GOT3 (cell line): ENCODE results near the gene SLC25A23.
"Not testable (repeated sequence)": the region's sequence is repeated elsewhere in the genome, so short reads cannot be mapped to it uniquely, and the experiment has no call there.

Experiments used
- DNase-seq: peaks from one replicate; lab custom pipeline; 2025; ENCODE audit warnings: mixed read lengths; lab: John Stamatoyannopoulos, UW

SLC25A23 gene

DNA sequence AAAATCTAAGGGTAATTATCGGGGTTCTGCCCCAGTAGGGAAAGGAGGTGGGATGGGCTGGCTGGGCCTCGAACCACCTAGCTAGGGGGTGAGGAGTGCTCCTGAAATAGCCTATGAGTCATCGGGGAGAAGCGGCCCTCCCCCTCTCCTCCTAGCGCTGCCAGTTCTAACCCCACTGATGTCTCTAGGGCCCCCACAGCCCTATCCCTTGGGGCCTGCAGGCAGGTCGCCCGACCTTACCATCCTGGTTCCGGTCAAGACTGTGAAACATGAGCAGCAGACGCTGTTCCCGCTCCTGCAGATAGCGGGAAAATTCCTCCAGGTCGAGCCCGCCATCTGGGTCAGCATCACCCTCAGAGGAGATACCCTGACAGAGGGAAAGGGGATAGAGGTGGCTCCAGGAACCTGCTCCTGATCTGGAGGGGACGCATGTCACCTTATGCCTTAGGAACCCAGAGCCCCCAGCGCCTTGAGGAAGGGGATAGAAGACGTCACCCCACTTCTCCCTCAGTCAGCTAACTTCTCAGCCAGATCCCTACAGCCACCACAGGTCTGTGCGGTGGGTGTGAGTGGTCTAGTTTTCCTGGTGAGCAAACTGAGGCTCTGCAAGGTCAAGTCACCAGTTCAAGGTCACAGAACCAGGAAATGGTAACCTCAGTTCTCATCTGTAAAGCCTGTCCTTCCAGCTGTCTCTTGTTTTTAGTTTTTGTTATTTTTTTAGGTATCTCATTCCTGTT is 1.5 kb downstream of the SLC25A23 start:
- no peak for DNase-seq

DNA sequence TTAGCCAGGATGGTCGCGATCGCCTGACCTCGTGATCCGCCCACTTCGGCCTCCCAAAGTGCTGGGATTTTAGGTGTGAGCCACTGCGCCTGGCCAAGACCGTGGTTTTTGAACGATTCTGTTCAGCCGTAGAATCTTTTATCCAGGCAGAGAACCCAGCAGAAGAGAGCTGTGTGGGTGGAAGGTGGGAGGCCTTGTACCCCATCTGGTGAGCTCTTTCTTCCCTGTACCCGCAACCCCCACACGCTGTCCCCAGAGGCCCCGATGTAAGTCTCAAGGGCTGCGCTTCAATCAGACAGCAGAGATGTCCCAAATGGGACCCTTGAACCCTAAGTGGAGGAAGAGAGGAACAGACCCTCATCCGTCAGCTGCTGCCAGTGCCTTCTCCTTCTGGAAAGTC is 3.7 kb downstream of the SLC25A23 start:
- DNase-seq: no peak

DNA sequence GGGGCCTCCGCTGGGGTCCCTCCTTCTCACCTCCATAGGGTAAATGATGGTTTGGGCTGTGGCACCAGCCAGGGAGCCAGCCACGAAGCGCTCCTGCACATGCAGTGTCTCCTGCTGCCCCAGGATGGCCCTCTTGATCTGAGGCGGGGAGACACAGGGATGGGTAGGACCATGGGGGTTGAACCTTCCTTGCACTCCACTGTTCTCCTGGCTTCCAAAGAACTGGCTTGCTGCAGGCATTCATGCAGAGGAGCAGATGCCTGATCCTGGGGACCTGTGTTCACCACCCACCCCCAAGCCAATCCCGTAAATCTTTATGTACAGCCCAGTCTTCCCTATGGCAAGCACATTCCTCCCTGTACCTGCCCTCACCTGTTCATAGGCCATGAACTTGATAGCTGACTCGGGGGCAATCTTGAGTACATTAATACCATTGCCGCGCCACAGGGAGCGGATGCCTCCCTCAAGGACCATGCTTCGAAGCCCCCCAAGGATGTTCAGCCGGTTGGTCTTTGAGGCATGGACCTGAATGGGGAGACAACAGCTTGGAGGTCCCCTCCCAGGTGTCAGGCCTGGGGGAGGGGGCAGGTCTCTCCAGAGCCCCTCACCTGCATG is 5.5 kb downstream of the SLC25A23 start:
- DNase-seq: no peak

DNA sequence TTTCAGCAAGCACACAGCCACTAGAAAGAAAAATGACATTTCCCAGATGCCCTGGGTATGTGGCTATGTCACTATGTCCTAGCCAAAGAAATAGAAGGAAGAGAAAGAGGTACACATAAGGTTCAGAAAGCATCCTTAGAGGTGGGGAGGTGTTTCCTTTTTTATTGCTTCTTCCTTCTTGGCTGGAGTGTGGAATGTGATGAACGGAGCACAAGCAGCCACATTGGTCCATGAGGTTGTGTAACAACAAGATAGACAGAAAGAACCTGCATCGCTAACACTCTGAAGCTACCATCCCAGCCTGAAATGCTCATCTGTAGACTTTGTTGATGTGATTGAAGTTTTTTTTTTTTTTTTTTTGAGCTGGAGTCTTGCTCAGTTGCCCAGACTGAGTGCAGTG is 6.7 kb downstream of the SLC25A23 start:
- DNase-seq: no peak

DNA sequence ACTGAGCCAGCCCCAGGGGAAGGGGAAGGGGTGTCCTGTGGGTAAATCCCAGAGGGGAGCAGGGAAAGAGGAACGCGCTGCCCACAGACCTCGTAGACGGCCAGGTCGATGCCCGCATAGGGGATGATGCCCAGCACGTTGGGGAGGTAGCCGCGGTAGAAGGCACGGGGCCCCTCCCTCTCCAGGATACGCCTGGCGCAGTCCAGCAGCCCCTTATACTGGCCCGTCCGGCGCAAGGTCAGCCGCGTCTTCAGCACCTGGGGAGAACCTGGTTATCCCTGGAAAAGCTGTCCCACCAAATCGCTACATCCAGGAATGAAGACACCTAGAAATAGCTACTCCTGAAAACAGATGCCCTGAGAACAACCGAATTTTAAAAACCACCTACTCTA is 7.4 kb downstream of the SLC25A23 start:
- no peak for DNase-seq

- DNase-seq: no peak
These were observed 7.9 kb downstream of the SLC25A23 start for GRCh38 chr19:6451583-6452222.

DNA sequence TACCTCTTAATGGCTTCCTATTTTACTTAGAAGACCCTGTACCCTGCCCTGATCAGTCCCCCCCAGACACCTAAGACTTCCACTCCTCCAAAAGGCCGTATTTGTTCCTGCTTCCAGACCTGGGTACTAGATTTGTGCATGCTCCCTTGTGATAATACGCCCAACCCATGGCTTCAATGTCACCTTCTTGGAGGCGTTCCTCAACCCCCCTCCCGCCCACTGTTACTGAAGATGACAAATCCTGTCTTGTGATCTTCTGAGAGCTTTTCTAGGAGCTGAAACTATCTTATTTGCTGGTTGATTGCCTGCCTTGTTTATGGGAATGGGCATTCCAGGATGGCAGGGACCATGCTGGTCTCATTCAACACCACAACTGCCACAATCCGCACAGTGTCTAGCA is 9.4 kb downstream of the SLC25A23 start:
- DNase-seq: no peak

DNA sequence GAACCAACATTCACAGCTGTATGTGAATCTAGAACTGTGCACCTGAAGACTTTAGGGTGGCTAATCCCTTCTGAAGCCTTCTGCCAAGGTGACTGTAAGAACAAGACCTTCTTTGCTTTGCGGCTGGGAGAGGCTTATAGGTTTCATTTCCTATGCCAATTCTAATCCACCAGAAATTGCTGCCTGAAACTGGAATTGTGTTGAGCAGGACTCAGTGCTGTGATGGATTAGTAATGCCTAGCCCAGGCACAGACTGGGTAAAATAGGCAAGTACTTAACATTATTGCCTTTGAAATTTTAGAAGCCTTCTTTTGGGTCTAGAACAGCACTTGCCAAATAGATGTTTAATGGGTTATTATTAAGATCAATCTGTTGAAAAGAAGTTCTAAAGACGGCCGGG is 11.5 kb downstream of the SLC25A23 start:
- DNase-seq: no peak

GRCh38 chr19:6446452-6446851 is 13.1 kb downstream of the SLC25A23 start:
- no peak for DNase-seq

GRCh38 chr19:6443986-6444385 is 15.6 kb downstream of the SLC25A23 start:
- DNase-seq: no peak

DNA sequence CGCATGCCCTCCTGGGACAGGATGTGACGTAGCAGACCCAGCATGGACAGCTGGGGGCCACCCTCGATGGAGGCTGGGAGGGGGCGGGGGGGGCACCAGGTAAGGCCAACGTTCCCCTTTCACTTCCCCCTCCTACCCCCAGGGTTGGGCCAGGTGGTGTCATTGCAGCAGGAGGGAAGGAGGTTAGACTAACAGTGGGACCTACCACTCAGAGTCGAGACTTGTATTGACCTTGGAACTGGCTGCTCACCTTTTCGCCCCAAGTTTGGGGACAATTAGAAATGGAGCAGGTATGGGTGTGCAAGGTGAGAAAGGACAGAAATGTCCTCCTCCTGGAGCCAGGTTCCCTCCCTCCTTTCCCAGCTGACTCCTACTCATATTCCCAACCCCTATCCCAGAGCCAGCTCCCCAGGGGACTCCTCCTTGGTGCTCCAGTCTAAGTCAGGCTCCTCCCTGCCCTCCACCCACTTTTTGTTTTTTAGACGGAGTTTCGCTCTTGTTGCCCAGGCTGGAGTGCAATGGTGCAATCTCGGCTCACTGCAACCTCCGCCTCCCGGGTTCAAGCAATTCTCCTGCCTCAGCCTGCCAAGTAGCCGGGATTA is 17.4 kb downstream of the SLC25A23 start:
- DNase-seq: no peak

DNA sequence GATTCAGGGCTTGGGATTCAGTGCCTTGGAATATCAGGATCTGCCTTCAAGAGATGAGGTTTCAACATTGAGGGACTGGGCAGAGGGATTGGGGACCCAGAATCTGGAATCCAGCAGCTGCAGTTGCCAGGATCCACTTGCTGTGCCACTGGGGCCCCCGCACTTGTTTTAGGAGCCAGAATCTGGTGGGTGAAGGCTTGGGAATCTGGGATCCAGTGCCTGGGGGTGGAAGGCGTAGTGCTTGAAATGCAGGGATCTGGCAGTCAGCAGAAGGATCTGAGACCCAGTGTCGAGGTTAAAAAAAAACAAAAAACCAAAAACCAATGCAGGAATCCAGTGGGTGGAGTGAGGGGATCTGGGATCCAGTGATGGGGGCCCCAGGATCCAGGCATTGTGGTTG is 18.7 kb downstream of the SLC25A23 start:
- no peak for DNase-seq

DNA sequence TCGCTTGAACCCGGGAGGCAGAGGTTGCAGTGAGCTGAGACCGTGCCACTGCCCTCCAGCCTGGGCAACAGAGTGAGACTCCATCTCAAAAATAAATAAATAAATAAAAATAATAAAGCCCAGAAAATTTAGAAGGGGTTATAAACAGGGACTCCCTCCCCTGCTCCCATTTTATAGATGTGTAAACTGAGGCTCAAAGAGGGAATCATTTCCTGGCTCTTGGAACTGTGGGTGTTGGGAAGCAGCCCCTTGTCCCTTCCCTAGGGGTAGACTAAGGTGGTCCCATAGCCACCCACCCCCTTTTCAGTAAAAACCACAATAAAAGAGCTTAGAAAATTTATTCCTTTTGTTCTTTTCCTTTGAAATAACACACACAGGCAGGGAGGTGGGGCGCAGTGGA is 19.8 kb downstream of the SLC25A23 start:
- DNase-seq: no peak

DNA sequence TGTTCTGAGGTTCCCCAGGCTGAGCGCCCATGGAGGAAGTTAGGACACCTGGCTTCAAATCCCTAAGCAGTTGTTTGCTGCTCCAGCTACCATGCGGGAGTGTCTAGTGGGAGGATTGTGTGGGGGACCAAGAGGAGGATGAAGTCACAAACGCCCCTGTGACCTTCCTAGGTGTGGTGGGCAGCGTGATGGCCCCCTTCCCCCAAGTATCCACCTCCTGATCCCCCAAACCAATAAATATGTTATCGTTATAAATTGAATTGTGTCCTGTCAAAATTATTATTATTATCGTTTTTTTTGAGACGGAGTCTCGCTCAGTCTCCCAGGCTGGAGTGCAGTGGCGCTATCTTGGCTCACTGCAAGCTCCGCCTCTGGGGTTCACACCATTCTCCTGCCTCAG is 25.9 kb downstream of the SLC25A23 start, which contains the start of gene SLC25A41:
TSS of gene SLC25A41 (minus strand) at position 101 of the 400 bp plus-strand sequence. CDS start at position 31, 70 bp downstream.
- DNase-seq: no peak

DNA sequence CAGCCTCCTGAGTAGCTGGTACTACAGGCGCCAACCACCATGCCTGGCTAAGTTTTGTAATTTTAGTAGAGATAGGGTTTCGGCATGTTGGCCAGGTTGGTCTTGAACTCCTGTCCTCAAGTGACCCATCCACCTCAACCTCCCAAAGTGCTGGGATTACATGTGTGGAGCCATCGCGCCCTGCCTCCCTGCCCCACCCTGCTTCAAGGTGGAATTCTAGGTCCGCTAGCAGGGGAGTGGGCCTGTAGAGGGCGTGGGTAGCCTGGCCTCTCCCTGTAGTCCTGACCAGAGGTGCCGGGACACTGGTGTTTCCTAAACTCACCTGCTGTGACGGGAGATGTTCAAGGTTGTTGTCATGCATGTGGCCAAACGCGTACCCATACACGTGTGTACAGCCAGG is 26.4 kb downstream of the SLC25A23 start:
- no peak for DNase-seq

DNA sequence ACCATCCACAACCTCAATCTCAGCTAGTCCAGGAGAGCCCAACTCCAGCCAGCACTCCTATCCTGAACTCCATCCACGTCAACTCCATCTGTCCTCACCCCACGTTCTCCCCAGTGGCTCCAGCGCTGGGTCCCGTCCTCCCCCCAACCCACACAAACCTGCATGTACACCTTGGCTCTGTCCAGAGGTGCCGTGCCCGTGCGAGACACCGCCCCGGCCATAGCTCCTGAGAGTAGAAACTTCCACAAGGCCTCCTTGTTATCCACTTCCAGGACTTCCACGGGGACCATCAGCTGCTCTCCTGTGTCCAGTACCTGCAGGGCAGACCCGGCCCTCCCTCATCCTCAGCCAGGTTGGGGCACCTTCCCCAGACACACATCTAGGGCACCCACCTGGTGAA is 27.7 kb downstream of the SLC25A23 start:
- DNase-seq: no peak

DNA sequence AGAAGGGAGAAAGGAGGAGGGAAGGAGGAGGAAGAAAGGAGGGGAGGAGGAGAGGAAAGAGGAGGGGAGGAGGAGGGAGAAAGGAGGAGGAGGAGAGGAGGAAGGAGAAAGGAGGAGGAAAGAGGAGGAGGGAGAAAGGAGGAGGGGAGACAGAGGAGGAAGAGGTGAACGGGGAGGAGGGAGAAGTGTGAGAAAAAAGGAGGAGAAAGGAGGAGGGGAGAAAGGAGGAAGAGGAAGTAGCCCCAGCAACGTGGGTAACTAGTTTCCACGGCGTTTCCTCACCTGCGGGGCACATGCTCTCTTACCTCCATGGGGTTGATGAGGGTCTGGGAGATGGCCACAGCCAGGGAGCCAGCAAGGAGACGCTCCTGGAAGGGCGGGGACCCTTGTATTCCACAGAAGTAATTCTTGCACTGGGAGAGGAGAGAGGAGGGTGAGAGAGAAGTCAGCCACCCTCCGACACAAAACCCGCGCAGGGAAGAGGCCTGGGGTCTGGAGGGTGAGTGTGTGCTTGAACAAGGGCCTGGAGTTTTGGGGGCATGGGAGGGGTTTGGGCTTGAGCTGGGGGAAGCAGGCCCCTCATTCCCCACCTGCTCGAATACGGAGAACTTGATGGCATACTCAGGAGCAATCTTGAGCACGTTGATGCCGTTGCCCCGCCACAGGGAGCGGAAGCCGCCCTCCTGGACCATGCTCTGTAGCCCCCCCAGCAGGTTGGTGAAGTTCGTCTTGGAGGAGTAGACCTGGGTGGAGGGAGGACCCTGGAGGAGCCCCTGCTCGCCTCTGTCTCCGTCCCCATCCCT is 30.0 kb downstream of the SLC25A23 start:
- no peak for DNase-seq

DNA sequence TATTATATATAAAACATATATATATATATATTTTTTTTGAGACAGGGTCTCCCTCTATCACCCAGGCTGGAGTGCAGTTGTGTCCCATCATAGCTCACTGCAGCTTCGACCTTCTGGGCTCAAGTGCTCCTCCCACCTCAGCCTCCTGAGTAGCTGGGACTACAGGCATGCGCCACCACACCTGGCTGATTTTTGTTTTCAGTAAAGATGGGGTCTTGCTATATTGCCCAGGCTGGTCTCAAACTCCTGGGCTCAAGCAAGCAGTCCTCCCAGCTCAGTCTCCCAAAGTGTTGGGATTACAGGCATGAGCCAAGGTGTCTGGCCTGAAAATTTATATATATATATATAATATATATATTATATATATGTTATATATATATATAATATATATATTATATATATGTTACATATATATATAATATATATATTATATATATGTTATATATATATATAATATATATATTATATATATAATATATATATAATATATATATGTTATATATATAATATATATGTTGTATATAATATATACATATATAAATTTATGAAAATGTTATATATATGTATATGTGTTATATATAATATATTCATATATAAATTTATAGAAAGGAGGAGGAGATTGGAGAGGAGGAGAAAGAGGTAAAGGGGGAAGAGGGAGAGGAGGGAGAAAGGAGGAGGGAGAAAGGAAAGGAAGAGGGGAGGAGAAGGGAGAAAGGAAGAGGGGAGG is 30.7 kb downstream of the SLC25A23 start:
- not testable (repeated sequence) for DNase-seq

DNA sequence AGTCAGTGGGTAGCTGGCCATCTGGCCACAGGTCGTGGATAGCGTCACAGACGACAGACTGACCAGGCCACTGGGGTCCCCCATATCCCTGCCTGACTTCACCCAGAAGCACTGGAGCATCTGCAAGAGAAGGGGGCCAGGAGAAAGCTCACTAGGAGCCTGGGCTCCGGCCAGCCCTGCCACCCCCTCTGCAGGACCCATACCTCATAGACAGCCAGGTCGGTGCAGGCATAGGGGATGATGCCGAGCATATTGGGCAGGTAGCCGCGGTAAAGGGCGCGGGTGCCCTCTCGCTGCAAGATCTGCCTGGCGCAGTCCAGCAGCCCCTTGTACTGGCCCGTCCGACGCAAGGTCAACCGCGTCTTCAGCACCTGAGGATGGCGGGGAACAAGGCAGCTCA is 32.5 kb downstream of the SLC25A23 start:
- DNase-seq: no peak

- DNase-seq: no peak
These were observed 33.6 kb downstream of the SLC25A23 start for GRCh38 chr19:6425732-6426620.
